GM12878 (cell line): ENCODE data around the gene DDX51.

Source experiments
- CEBPB ChIP-seq, 2 experiments: fragments of 150-350 bp in 1 of 2; IDR thresholded peaks; 2 replicates each; pipeline ENCODE4 v1.6.1; 2012 to 2014; ENCODE audit warnings: low read depth in 2 of 2, low read length in 2 of 2, borderline replicate concordance in 1 of 2, inconsistent platforms in 1 of 2
- RCOR1 ChIP-seq: conservative IDR thresholded peaks from 2 replicates; pipeline ENCODE4 v1.6.1; 2012; ENCODE audit warnings: low read depth, low read length, improper control_type of control experiment
- SMC3 ChIP-seq: IDR thresholded peaks from 2 replicates; pipeline ENCODE4 v1.6.1; 2011; ENCODE audit warnings: low read length, improper control_type of control experiment, borderline replicate concordance
- SUZ12 ChIP-seq: fragments of 200-600 bp; sonication (generic); IDR thresholded peaks from one replicate; pipeline ENCODE4 v1.6.1; 2018; ENCODE audit warnings: antibody characterized with exemption, mild to moderate bottlenecking; ENCODE audit not compliant: unreplicated experiment

DNA sequence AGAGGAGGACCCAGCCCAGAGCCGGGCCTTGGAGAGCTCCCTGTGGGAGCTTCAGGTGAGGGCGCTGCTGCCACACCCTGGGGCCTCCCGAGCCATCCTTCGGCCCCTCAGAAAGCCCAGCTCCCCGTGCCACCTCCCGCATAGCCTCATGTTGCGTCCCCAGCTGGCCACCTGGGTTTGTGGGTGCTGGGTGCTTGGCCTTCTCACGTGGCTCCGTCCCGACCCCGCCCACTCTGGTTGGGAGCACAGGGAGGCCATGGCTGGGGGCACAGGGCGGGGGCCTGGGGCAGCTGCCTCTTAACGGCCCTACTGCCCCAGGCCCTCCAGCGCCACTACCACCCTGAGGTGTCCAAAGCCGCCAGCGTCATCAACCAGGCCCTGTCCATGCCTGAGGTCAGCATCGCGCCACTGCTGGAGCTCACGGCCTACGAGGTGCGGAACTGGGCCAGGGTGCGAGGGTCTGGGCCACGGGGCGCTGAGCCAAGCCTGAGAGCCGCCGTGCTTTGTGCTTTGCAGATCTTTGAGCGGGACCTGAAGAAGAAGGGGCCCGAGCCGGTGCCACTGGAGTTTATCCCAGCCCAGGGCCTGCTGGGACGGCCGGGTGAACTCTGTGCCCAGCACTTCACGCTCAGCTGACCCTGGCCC lies 7.8 kb upstream of the DDX51 start:
- TF ChIP-seq RCOR1 (no peak), CEBPB (IDR thresholded peaks at IDR 0.05; ENCODE audit: borderline replicate concordance in 1 of 2, low read depth in 2 of 2, low read length in 2 of 2) (no peak), SUZ12 (no peak), SMC3 (no peak)
